ENCODE results near the gene SYPL1. TPM values are rescaled to one million over a fixed set of nuclear protein-coding genes. Genes with fewer than 3 reads are reported as not detected.
A peak's percentile ranks its signal among the peaks of the same experiment; 100 is the strongest.

Gene SYPL1
- total RNA-seq, 1 donor from 2014 or later = 59.7 TPM

GRCh38 chr7:106102387-106102966 lies 9.6 kb downstream of the SYPL1 start:
- no peaks in the 10 kb centered on the region for H3K27me3 Mint-ChIP-seq (ENCODE audit: low read depth, unreplicated experiment)
- no peak for FAIRE-seq
- no peaks in the 10 kb centered on the region for H3K36me3 Mint-ChIP-seq (ENCODE audit: low read depth, unreplicated experiment)
- Histone ChIP-seq H2AFZ (ENCODE audit: low read depth, low read length) (no peak overlapping the region), H3K9ac (ENCODE audit: low read length) (no peak overlapping the region), H3K4me2 (ENCODE audit: low read length) (no peak overlapping the region), H3K36me3 (ENCODE audit: insufficient read depth, low read length) (no peaks in the 10 kb centered on the region), H3K9me3 (ENCODE audit: insufficient read depth, low read depth, low read length) (no peaks in the 10 kb centered on the region), H3K79me2 (ENCODE audit: insufficient read depth, low read length) (peaks cover 94% of the 10 kb centered on the region), H3K4me1 (ENCODE audit: insufficient read depth, low read length) (no peaks in the 10 kb centered on the region), H3K27ac (ENCODE audit: low read depth, low read length) (no peak overlapping the region), H4K20me1 (ENCODE audit: insufficient read depth, low read length) (peaks cover 69% of the 10 kb centered on the region), H3K27me3 (ENCODE audit: insufficient read depth, low read length) (no peaks in the 10 kb centered on the region), H3K4me3 (ENCODE audit: insufficient read depth, low read depth, low read length) (no peak overlapping the region)
- no peak overlapping the region for H3K4me3 Mint-ChIP-seq (ENCODE audit: unreplicated experiment)
- peaks cover 13% of the 10 kb centered on the region for H3K4me1 Mint-ChIP-seq (ENCODE audit: low read depth, unreplicated experiment)
- H3K27ac Mint-ChIP-seq (ENCODE audit: unreplicated experiment) = no peak overlapping the region
- TF ChIP-seq CTCF (IDR thresholded peaks at IDR 0.05; ENCODE audit: insufficient read depth, low read depth, low read length) = no peak
- no peak for TF ChIP-seq EZH2 (IDR thresholded peaks at IDR 0.05; ENCODE audit: insufficient read depth, low read length)
- no peak for DNase-seq (ENCODE audit: low read depth)
- H3K9me3 Mint-ChIP-seq (ENCODE audit: unreplicated experiment) = no peaks in the 10 kb centered on the region

GRCh38 chr7:106101726-106102125 lies 10.4 kb downstream of the SYPL1 start:
- TF ChIP-seq EZH2 (IDR thresholded peaks at IDR 0.05; ENCODE audit: insufficient read depth, low read length) = no peak
- no peak for TF ChIP-seq CTCF (IDR thresholded peaks at IDR 0.05; ENCODE audit: insufficient read depth, low read depth, low read length)
- no peak overlapping the region for H2AFZ ChIP-seq (ENCODE audit: low read depth, low read length)
- no peaks in the 10 kb centered on the region for H3K27me3 Mint-ChIP-seq (ENCODE audit: low read depth, unreplicated experiment)
- H3K4me3 Mint-ChIP-seq (ENCODE audit: unreplicated experiment) = no peak overlapping the region
- no peaks in the 10 kb centered on the region for H3K27me3 ChIP-seq (ENCODE audit: insufficient read depth, low read length)
- no peak overlapping the region for H3K27ac ChIP-seq (ENCODE audit: low read depth, low read length)
- H3K4me3 ChIP-seq (ENCODE audit: insufficient read depth, low read depth, low read length) = no peak overlapping the region
- H3K9me3 Mint-ChIP-seq (ENCODE audit: unreplicated experiment) = no peaks in the 10 kb centered on the region
- no peaks in the 10 kb centered on the region for H3K9me3 ChIP-seq (ENCODE audit: insufficient read depth, low read depth, low read length)
- H3K27ac Mint-ChIP-seq (ENCODE audit: unreplicated experiment) = no peak overlapping the region
- H3K36me3 ChIP-seq (ENCODE audit: insufficient read depth, low read length) = no peaks in the 10 kb centered on the region
- H3K79me2 ChIP-seq (ENCODE audit: insufficient read depth, low read length) = peaks cover 88% of the 10 kb centered on the region
- H3K9ac ChIP-seq (ENCODE audit: low read length) = no peak overlapping the region
- peaks cover 13% of the 10 kb centered on the region for H3K4me1 Mint-ChIP-seq (ENCODE audit: low read depth, unreplicated experiment)
- H3K36me3 Mint-ChIP-seq (ENCODE audit: low read depth, unreplicated experiment) = no peaks in the 10 kb centered on the region
- H3K4me1 ChIP-seq (ENCODE audit: insufficient read depth, low read length) = no peaks in the 10 kb centered on the region
- FAIRE-seq (no peak), DNase-seq (ENCODE audit: low read depth) (peak; percentile 68)
- H4K20me1 ChIP-seq (ENCODE audit: insufficient read depth, low read length) = peaks cover 69% of the 10 kb centered on the region
- H3K4me2 ChIP-seq (ENCODE audit: low read length) = no peak overlapping the region

- H3K9me3 ChIP-seq (ENCODE audit: insufficient read depth, low read depth, low read length) = no peaks in the 10 kb centered on the region
- H3K4me1 Mint-ChIP-seq (ENCODE audit: low read depth, unreplicated experiment) = peaks cover 13% of the 10 kb centered on the region
- TF ChIP-seq EZH2 (IDR thresholded peaks at IDR 0.05; ENCODE audit: insufficient read depth, low read length) = no peak
- TF ChIP-seq CTCF (IDR thresholded peaks at IDR 0.05; ENCODE audit: insufficient read depth, low read depth, low read length) = no peak
- FAIRE-seq (no peak), DNase-seq (ENCODE audit: low read depth) (no peak)
- no peaks in the 10 kb centered on the region for H3K27me3 Mint-ChIP-seq (ENCODE audit: low read depth, unreplicated experiment)
- no peaks in the 10 kb centered on the region for H3K36me3 Mint-ChIP-seq (ENCODE audit: low read depth, unreplicated experiment)
- H3K79me2 ChIP-seq (ENCODE audit: insufficient read depth, low read length) = peaks cover 82% of the 10 kb centered on the region
- H3K27ac Mint-ChIP-seq (ENCODE audit: unreplicated experiment) = no peak overlapping the region
- no peak overlapping the region for H3K4me2 ChIP-seq (ENCODE audit: low read length)
- H3K9ac ChIP-seq (ENCODE audit: low read length) = no peak overlapping the region
- peaks cover 67% of the 10 kb centered on the region for H4K20me1 ChIP-seq (ENCODE audit: insufficient read depth, low read length)
- no peak overlapping the region for H2AFZ ChIP-seq (ENCODE audit: low read depth, low read length)
- H3K27me3 ChIP-seq (ENCODE audit: insufficient read depth, low read length) = no peaks in the 10 kb centered on the region
- no peak overlapping the region for H3K4me3 ChIP-seq (ENCODE audit: insufficient read depth, low read depth, low read length)
- H3K4me3 Mint-ChIP-seq (ENCODE audit: unreplicated experiment) = no peak overlapping the region
- no peaks in the 10 kb centered on the region for H3K4me1 ChIP-seq (ENCODE audit: insufficient read depth, low read length)
- H3K36me3 ChIP-seq (ENCODE audit: insufficient read depth, low read length) = peaks cover 3% of the 10 kb centered on the region
- H3K27ac ChIP-seq (ENCODE audit: low read depth, low read length) = no peak overlapping the region
- no peaks in the 10 kb centered on the region for H3K9me3 Mint-ChIP-seq (ENCODE audit: unreplicated experiment)
Measured at GRCh38 chr7:106100863-106101629, 11.1 kb downstream of the SYPL1 start.

Measured in astrocyte (in vitro differentiated cells and primary cell).